T-cell (primary cell): ENCODE results near the gene RGS7. TPM values are rescaled to one million over a fixed set of nuclear protein-coding genes. Genes with fewer than 3 reads are reported as not detected.

ENCODE experiments used
- ATAC-seq, 4 experiments: fragments of 200-7000 bp in 3 of 4; fragments of 150-1000 bp in 1 of 4; cut with Tn5 transposase; replicated peaks in 1 of 4; 1 replicate in 3 of 4; 2 replicates in 1 of 4; pipeline ENCODE4 v1.10.0; 2021; ENCODE audit warnings: moderate library complexity in 3 of 4, mild to moderate bottlenecking in 2 of 4, moderate number of reproducible peaks in 1 of 4
- CTCF ChIA-PET, 2 donors: fragments of 300-600 bp; sonication (Branson Sonifier 250); formaldehyde crosslinking; loops; one replicate each; lab custom pipeline; 2022; ENCODE audit warnings: antibody characterized with exemption in 2 of 2; lab: Charles Lee
- POLR2A ChIA-PET, 2 donors: fragments of 300-600 bp; sonication (Branson Sonifier 250); formaldehyde crosslinking; loops; one replicate each; lab custom pipeline; 2022; ENCODE audit warnings: antibody characterized with exemption in 2 of 2; lab: Charles Lee
- DNase-seq, 35 experiments: peaks; one replicate each; pipeline versions ENCODE4 v3.0.0 to v3.0.0-alpha.2; 2013 to 2023
- H3K27ac ChIP-seq: one replicate; pipeline ENCODE4 v1.5.1; 2013; ENCODE audit warnings: low read length
- H3K27me3 ChIP-seq, 2 experiments: replicated peaks in 1 of 2; 1 replicate in 1 of 2; 2 replicates in 1 of 2; pipeline versions ENCODE4 v1.6.1 to v1.7.0; 2013; ENCODE audit warnings: low read length in 1 of 2, mixed read lengths in 1 of 2; ENCODE audit not compliant: control insufficient read depth in 2 of 2, insufficient read depth in 2 of 2; ENCODE audit errors: extremely low read depth in 1 of 2
- H3K36me3 ChIP-seq, 2 donors: 1 replicate in 1 of 2; 2 replicates in 1 of 2; pipeline versions ENCODE4 v1.6.1 to v1.7.0; 2013; ENCODE audit warnings: low read length in 1 of 2; ENCODE audit not compliant: control insufficient read depth in 2 of 2, insufficient read depth in 1 of 2; ENCODE audit errors: extremely low read depth in 1 of 2
- H3K4me1 ChIP-seq, 2 experiments: 1 replicate in 1 of 2; 2 replicates in 1 of 2; pipeline versions ENCODE4 v1.6.1 to v1.7.0; 2013; ENCODE audit warnings: low read length in 2 of 2, mixed read lengths in 1 of 2; ENCODE audit not compliant: insufficient read depth in 2 of 2, control insufficient read depth in 1 of 2; ENCODE audit errors: extremely low read depth in 1 of 2
- H3K4me3 ChIP-seq, 2 donors: 1 replicate in 1 of 2; 2 replicates in 1 of 2; pipeline versions ENCODE4 v1.5.1 to v1.7.0; 2013; ENCODE audit warnings: mild to moderate bottlenecking in 2 of 2, low read length in 1 of 2, moderate library complexity in 1 of 2; ENCODE audit not compliant: control insufficient read depth in 1 of 2; ENCODE audit errors: extremely low read depth in 1 of 2
- H3K9me3 ChIP-seq: 2 replicates; pipeline ENCODE4 v1.7.0; 2013
- H3K27ac Mint-ChIP-seq, 2 donors: one replicate each; pipeline ENCODE4 v1.8.0; 2020 to 2021; ENCODE audit warnings: mild to moderate bottlenecking in 2 of 2, mixed read lengths in 2 of 2
- H3K27me3 Mint-ChIP-seq, 2 donors: one replicate each; pipeline ENCODE4 v1.8.0; 2021 to 2022; ENCODE audit warnings: mixed read lengths in 2 of 2
- H3K36me3 Mint-ChIP-seq: one replicate; pipeline ENCODE4 v1.8.0; 2021; ENCODE audit warnings: mixed read lengths
- H3K4me1 Mint-ChIP-seq, 3 donors: one replicate each; pipeline ENCODE4 v1.8.0; 2020 to 2022; ENCODE audit warnings: mixed read lengths in 3 of 3, mild to moderate bottlenecking in 1 of 3
- H3K4me3 Mint-ChIP-seq, 3 donors: one replicate each; pipeline ENCODE4 v1.8.0; 2020 to 2022; ENCODE audit warnings: mild to moderate bottlenecking in 3 of 3, mixed read lengths in 3 of 3, moderate library complexity in 3 of 3
- H3K9me3 Mint-ChIP-seq, 3 donors: one replicate each; pipeline ENCODE4 v1.8.0; 2020 to 2022; ENCODE audit warnings: mixed read lengths in 3 of 3
- WGBS: methylation state at CpG from one replicate; pipeline ENCODE4 v1.1.5; 2013; ENCODE audit warnings: missing lambda C conversion rate; ENCODE audit not compliant: insufficient coverage; 5-methylcytosine and 5-hydroxymethylcytosine counted together
- total RNA-seq, 35 experiments: library from RNA in 6 of 35; stranded (reverse) in 6 of 35; fragments of 120-200 nt in 1 of 35; gene quantifications; one replicate each; pipeline versions ENCODE4 v1.2.1 to v1.2.4 and lab custom pipeline; 2013 to 2026

The RGS7 gene
- total RNA-seq, 5 donors from 2014 or later (not counting 1 experiment from before 2014, with no cell fraction given), result not detected

- Histone ChIP-seq H3K27me3 (no peaks in the 10 kb centered on the region), H3K9me3 (no peaks in the 10 kb centered on the region), H3K4me3 (no peak overlapping the region), H3K27ac (no peak overlapping the region), H3K36me3 (no peaks in the 10 kb centered on the region), H3K4me1 (no peaks in the 10 kb centered on the region)
- ATAC-seq, result no peak
- 29% methylated on average over 1 of the region's 9 CpGs for WGBS
- H3K27me3 Mint-ChIP-seq, result no peaks in the 10 kb centered on the region
- peaks cover 0 to 8% (median 5%) of the 10 kb centered on the region in 3 donors for H3K9me3 Mint-ChIP-seq
- DNase-seq, result peak in 1 of 35 experiments; percentile 2
- ChIA-PET POLR2A (no interaction called here), CTCF (interaction anchor here in 1 of 2 donors (0.7 kb wide), 1 partner anchor 12 kb away, joined by 3 read pairs; no protein-coding TSS in a partner anchor)
- H3K4me3 Mint-ChIP-seq, result no peak overlapping the region
- H3K36me3 Mint-ChIP-seq, result no peaks in the 10 kb centered on the region
- no peak overlapping the region for H3K27ac Mint-ChIP-seq
- no peaks in the 10 kb centered on the region for H3K4me1 Mint-ChIP-seq
These were observed 33.4 kb downstream of the RGS7 start for GRCh38 chr1:241323514-241324195.

- H3K36me3 Mint-ChIP-seq, result no peaks in the 10 kb centered on the region
- no peak overlapping the region for H3K27ac Mint-ChIP-seq
- no peaks in the 10 kb centered on the region for H3K27me3 Mint-ChIP-seq
- ATAC-seq, result no peak
- no peaks in the 10 kb centered on the region for H3K27me3 ChIP-seq
- DNase-seq, result no peak
- H3K36me3 ChIP-seq, result no peaks in the 10 kb centered on the region
- no peak overlapping the region for H3K27ac ChIP-seq
- H3K4me1 Mint-ChIP-seq, result no peaks in the 10 kb centered on the region
- H3K9me3 ChIP-seq, result no peaks in the 10 kb centered on the region
- CTCF ChIA-PET, result no interaction called here
- H3K9me3 Mint-ChIP-seq, result peaks cover 0 to 7% (median 0%) of the 10 kb centered on the region in 3 donors
- no peak overlapping the region for H3K4me3 Mint-ChIP-seq
- no peak overlapping the region for H3K4me3 ChIP-seq
- H3K4me1 ChIP-seq, result no peaks in the 10 kb centered on the region
- WGBS, result 91% methylated on average over 2 of the region's 2 CpGs
- POLR2A ChIA-PET, result no interaction called here
These were observed 39.3 kb downstream of the RGS7 start for GRCh38 chr1:241317676-241318075.

DNA sequence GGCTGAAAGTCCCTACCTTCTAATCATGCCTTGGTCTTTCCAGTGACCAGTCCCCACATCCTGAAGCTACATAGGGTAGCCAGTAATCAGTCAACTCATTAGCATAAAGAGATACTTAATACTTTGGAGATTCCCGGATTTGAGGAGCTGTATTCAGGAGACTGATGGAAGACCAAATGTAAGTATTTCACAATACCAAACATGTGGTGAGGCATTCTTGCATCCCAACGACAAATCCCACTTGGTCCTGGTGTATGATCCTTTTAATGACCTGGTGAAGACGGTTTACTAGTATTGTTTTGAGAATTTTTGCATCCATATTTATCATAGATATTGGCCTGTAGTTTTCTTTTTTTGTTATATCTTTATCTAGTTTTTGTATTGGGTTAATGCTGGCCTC is 40.6 kb downstream of the RGS7 start:
- no CpG with 5 or more reads among the region's 3 CpGs for WGBS
- ChIA-PET POLR2A (no interaction called here), CTCF (no interaction called here)
- no peaks in the 10 kb centered on the region for H3K27me3 Mint-ChIP-seq
- Histone ChIP-seq H3K27me3 (no peaks in the 10 kb centered on the region), H3K4me1 (no peaks in the 10 kb centered on the region), H3K4me3 (no peak overlapping the region), H3K27ac (no peak overlapping the region), H3K9me3 (no peaks in the 10 kb centered on the region), H3K36me3 (no peaks in the 10 kb centered on the region)
- no peak overlapping the region for H3K4me3 Mint-ChIP-seq
- no peaks in the 10 kb centered on the region for H3K36me3 Mint-ChIP-seq
- peaks cover 0 to 5% (median 0%) of the 10 kb centered on the region in 3 donors for H3K9me3 Mint-ChIP-seq
- H3K27ac Mint-ChIP-seq, result no peak overlapping the region
- H3K4me1 Mint-ChIP-seq, result no peaks in the 10 kb centered on the region
- DNase-seq (no peak), ATAC-seq (no peak)

DNA sequence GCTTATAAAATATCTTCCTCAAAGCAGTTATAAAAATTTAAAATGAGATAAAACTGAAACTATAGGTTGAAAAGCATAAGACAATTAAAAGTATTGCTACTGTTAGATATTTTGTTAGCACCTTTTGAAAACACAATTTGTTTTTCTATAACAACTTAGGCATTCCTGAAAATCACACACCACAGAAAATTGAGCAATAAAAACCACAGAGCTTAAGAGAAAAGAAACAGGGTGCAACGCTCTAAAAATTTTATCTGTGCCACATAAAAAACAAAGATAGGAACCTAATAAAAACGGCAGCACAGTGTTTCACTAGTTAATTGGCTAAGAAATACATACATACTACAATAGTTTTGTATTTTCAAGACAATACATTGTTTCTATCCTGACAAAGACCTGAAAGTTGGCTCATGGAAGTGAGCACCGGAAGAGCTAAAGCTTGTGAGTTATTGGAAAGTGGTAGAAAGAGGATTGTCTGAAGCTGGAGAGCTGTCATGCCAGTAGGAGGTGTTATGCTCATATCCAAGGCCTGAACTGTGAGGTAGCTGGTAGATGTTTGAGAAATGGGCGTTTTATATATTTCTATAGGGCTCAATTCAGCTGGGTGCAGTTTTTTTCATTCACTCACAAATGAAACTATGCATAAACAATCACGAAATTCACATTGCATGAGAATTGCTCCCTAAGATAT is 45.8 kb downstream of the RGS7 start:
- ATAC-seq, result no peak
- ChIA-PET CTCF (no interaction called here), POLR2A (no interaction called here)
- H3K4me3 Mint-ChIP-seq, result no peak overlapping the region
- Histone ChIP-seq H3K4me3 (no peak overlapping the region), H3K27ac (no peak overlapping the region), H3K4me1 (no peaks in the 10 kb centered on the region), H3K36me3 (no peaks in the 10 kb centered on the region), H3K9me3 (no peaks in the 10 kb centered on the region), H3K27me3 (no peaks in the 10 kb centered on the region)
- WGBS, result 67% methylated on average over 1 of the region's 5 CpGs
- H3K27me3 Mint-ChIP-seq, result no peaks in the 10 kb centered on the region
- H3K4me1 Mint-ChIP-seq, result no peaks in the 10 kb centered on the region
- H3K27ac Mint-ChIP-seq, result no peak overlapping the region
- H3K36me3 Mint-ChIP-seq, result no peaks in the 10 kb centered on the region
- no peak for DNase-seq
- H3K9me3 Mint-ChIP-seq, result peaks cover 2 to 10% (median 7%) of the 10 kb centered on the region in 3 donors

- Histone ChIP-seq H3K27me3 (no peaks in the 10 kb centered on the region), H3K27ac (no peak overlapping the region), H3K9me3 (no peaks in the 10 kb centered on the region), H3K4me3 (no peak overlapping the region), H3K36me3 (no peaks in the 10 kb centered on the region), H3K4me1 (no peaks in the 10 kb centered on the region)
- WGBS, result no CpG with 5 or more reads among the region's 3 CpGs
- H3K4me3 Mint-ChIP-seq, result no peak overlapping the region
- H3K27me3 Mint-ChIP-seq, result no peaks in the 10 kb centered on the region
- peaks cover 2 to 10% (median 7%) of the 10 kb centered on the region in 3 donors for H3K9me3 Mint-ChIP-seq
- ChIA-PET CTCF (no interaction called here), POLR2A (no interaction called here)
- H3K36me3 Mint-ChIP-seq, result no peaks in the 10 kb centered on the region
- no peak for ATAC-seq
- no peak overlapping the region for H3K27ac Mint-ChIP-seq
- DNase-seq, result no peak
- no peaks in the 10 kb centered on the region for H3K4me1 Mint-ChIP-seq
These were observed 46.6 kb downstream of the RGS7 start for GRCh38 chr1:241310451-241310850.

GRCh38 chr1:241309651-241310050 is 47.4 kb downstream of the RGS7 start:
- no peaks in the 10 kb centered on the region for H3K4me1 ChIP-seq
- no peaks in the 10 kb centered on the region for H3K9me3 ChIP-seq
- H3K4me3 ChIP-seq, result no peak overlapping the region
- ATAC-seq (no peak), DNase-seq (no peak)
- no peak overlapping the region for H3K27ac ChIP-seq
- ChIA-PET POLR2A (no interaction called here), CTCF (no interaction called here)
- Mint-ChIP-seq H3K4me3 (no peak overlapping the region), H3K36me3 (no peaks in the 10 kb centered on the region), H3K4me1 (no peaks in the 10 kb centered on the region), H3K27me3 (no peaks in the 10 kb centered on the region), H3K27ac (no peak overlapping the region), H3K9me3 (peaks cover 5 to 10% (median 7%) of the 10 kb centered on the region in 3 donors)
- 97% methylated on average over 4 of the region's 4 CpGs for WGBS
- H3K27me3 ChIP-seq, result no peaks in the 10 kb centered on the region
- no peaks in the 10 kb centered on the region for H3K36me3 ChIP-seq
